ENCODE measurements around the gene CLIC5. TPM values are rescaled to one million over a fixed set of nuclear protein-coding genes. Genes with fewer than 3 reads are reported as not detected.

CLIC5 gene
- total and polyA plus RNA-seq, 3 donors from 2014 or later = 2.7 to 17.1 (median 4.8) TPM

GRCh38 chr6:45917439-45917838 lies 98.2 kb downstream of the CLIC5 start:
- Histone ChIP-seq H3K9me3 (no peaks in the 10 kb centered on the region), H3K4me3 (no peak overlapping the region), H3K27ac (no peak overlapping the region), H3K36me3 (ENCODE audit: low read depth, missing control alignments) (no peaks in the 10 kb centered on the region), H3K4me1 (no peaks in the 10 kb centered on the region), H3K27me3 (no peaks in the 10 kb centered on the region)
- no peak for TF ChIP-seq POLR2A (IDR thresholded peaks at IDR 0.05)
- TF ChIP-seq CTCF (IDR thresholded peaks at IDR 0.05) = no peak
- no peak for DNase-seq
- WGBS, 2 donors = 77 to 91% methylated on average over 2 of the region's 2 CpGs
- intact Hi-C loops (cut with DNase I; ENCODE audit: low total_unique reads) = no loop called here

- intact Hi-C loops (cut with DNase I; ENCODE audit: low total_unique reads) = no loop called here
- Histone ChIP-seq H3K36me3 (ENCODE audit: low read depth, missing control alignments) (no peaks in the 10 kb centered on the region), H3K27ac (no peak overlapping the region), H3K27me3 (no peaks in the 10 kb centered on the region), H3K4me3 (no peak overlapping the region), H3K4me1 (no peaks in the 10 kb centered on the region), H3K9me3 (no peaks in the 10 kb centered on the region)
- no peak for TF ChIP-seq CTCF (IDR thresholded peaks at IDR 0.05)
- no peak for TF ChIP-seq POLR2A (IDR thresholded peaks at IDR 0.05)
- 90 to 92% methylated on average over 5 of the region's 5 CpGs for WGBS, 2 donors
- DNase-seq = no peak
These were observed 99.0 kb downstream of the CLIC5 start for GRCh38 chr6:45916692-45917091.

GRCh38 chr6:45915780-45916468 lies 99.7 kb downstream of the CLIC5 start:
- H3K36me3 ChIP-seq (ENCODE audit: low read depth, missing control alignments) = no peaks in the 10 kb centered on the region
- intact Hi-C loops (cut with DNase I; ENCODE audit: low total_unique reads) = no loop called here

GRCh38 chr6:45911691-45912090 lies 104.0 kb downstream of the CLIC5 start:
- no peak overlapping the region for H3K27ac ChIP-seq
- no peaks in the 10 kb centered on the region for H3K27me3 ChIP-seq
- H3K4me1 ChIP-seq = no peaks in the 10 kb centered on the region
- H3K9me3 ChIP-seq = no peaks in the 10 kb centered on the region
- intact Hi-C loops (cut with DNase I; ENCODE audit: low total_unique reads) = no loop called here
- 91 to 94% methylated on average over 7 of the region's 7 CpGs for WGBS, 2 donors
- no peak for DNase-seq
- no peak for TF ChIP-seq CTCF (IDR thresholded peaks at IDR 0.05)
- no peak for TF ChIP-seq POLR2A (IDR thresholded peaks at IDR 0.05)
- no peaks in the 10 kb centered on the region for H3K36me3 ChIP-seq (ENCODE audit: low read depth, missing control alignments)
- no peak overlapping the region for H3K4me3 ChIP-seq

More at GRCh38 chr6:45915780-45916468, 99.7 kb downstream of the CLIC5 start:
- H3K27ac ChIP-seq = no peak overlapping the region
- no peaks in the 10 kb centered on the region for H3K9me3 ChIP-seq
- no peaks in the 10 kb centered on the region for H3K4me1 ChIP-seq
- TF ChIP-seq CTCF (IDR thresholded peaks at IDR 0.05) = no peak
- no peak for TF ChIP-seq POLR2A (IDR thresholded peaks at IDR 0.05)
- WGBS, 2 donors = 72 to 85% methylated on average over 3 of the region's 3 CpGs
- no peaks in the 10 kb centered on the region for H3K27me3 ChIP-seq
- H3K4me3 ChIP-seq = no peak overlapping the region
- DNase-seq = no peak

GRCh38 chr6:45903959-45904358 lies 111.7 kb downstream of the CLIC5 start:
- intact Hi-C loops (cut with DNase I; ENCODE audit: low total_unique reads) = no loop called here
- H3K4me3 ChIP-seq = no peak overlapping the region
- DNase-seq = no peak
- no peaks in the 10 kb centered on the region for H3K36me3 ChIP-seq (ENCODE audit: low read depth, missing control alignments)
- H3K9me3 ChIP-seq = no peaks in the 10 kb centered on the region
- no peak overlapping the region for H3K27ac ChIP-seq
- 89 to 97% methylated on average over 1 of the region's 1 CpG for WGBS, 2 donors
- TF ChIP-seq CTCF (IDR thresholded peaks at IDR 0.05) = no peak
- no peak for TF ChIP-seq POLR2A (IDR thresholded peaks at IDR 0.05)
- no peaks in the 10 kb centered on the region for H3K4me1 ChIP-seq
- no peaks in the 10 kb centered on the region for H3K27me3 ChIP-seq

Data from testis (tissue), 3 donors.